Measurements from ENCODE around the gene LSM6. TPM values are rescaled to one million over a fixed set of nuclear protein-coding genes. Genes with fewer than 3 reads are reported as not detected.

The LSM6 gene
- total RNA-seq: 16.4 and 36.4 TPM in 2 replicates

GRCh38 chr4:146175541-146176453 is at the start of gene LSM6:
Gene LSM6, plus strand, starts transcription at chr4:146175718. Its CDS starts 7,204 bp downstream, at chr4:146182922.

DNA sequence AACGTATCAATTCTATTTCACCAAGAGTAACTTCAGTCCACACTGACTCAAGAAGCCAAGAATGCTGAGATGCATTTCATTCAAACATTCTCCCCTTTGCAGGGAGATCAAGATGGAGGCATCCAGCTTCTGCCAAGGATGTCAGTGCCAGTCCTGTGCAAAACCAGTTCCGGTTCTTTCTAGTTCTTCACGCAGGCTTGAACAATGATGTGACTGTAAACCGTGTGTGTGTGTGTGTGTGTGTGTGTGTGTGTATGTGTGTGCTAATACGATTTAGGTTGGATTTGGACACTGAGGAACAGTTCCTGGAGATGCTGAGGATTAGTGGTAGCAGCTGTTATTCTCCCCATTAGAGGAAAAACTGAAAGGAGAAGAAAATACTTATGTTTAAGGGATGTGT is 38.7 kb downstream of the LSM6 start, which contains the start of gene REELD1:
TSS of gene REELD1 (plus strand) at position 301 of the 400 bp plus-strand sequence. CDS start 2,415 bp downstream, outside the sequence.

Other genes with a start within 250 kb of the LSM6 start
- 13.7 and 14.0 TPM in 2 replicates for gene ZNF827, start 236.9 kb upstream of the LSM6 start, total RNA-seq
- gene REELD1, start 38.8 kb downstream of the LSM6 start, total RNA-seq: not detected in 2 replicates